ENCODE measurements around the gene CWC22. TPM values are rescaled to one million over a fixed set of nuclear protein-coding genes. Genes with fewer than 3 reads are reported as not detected.
A peak's percentile ranks its signal among the peaks of the same experiment; 100 is the strongest.
"Not testable (repeated sequence)": the region's sequence is repeated elsewhere in the genome, so short reads cannot be mapped to it uniquely, and the experiment has no call there.

Gene CWC22
- total RNA-seq, 6 donors from 2014 or later, result 9.5 to 31.5 (median 17.3) TPM

DNA sequence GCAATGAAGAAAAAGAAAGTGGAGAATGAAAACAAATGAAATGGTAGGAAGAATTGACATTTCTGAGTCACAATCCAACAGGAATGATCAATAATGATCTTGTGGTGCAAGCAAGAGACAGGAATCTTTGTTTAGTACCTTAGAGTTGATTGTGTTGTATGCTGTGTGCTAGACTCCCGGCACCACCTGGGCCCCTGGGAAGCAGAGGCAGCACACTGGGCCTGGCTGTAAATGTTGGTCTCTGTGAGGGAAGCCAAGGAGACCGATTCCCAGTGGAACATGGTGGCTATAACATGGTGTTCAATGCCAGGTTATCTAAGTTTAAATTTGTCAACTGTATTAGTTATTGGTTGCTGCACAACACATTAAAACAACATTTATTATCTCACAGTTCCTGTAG lies 9.8 kb upstream of the CWC22 start:
- TF ChIP-seq POLR2A (IDR thresholded peaks at IDR 0.05) (no peak), EP300 (IDR thresholded peaks at IDR 0.05) (no peak), POLR2AphosphoS5 (IDR thresholded peaks at IDR 0.05) (no peak)
- TF ChIP-seq, protein P1, sequence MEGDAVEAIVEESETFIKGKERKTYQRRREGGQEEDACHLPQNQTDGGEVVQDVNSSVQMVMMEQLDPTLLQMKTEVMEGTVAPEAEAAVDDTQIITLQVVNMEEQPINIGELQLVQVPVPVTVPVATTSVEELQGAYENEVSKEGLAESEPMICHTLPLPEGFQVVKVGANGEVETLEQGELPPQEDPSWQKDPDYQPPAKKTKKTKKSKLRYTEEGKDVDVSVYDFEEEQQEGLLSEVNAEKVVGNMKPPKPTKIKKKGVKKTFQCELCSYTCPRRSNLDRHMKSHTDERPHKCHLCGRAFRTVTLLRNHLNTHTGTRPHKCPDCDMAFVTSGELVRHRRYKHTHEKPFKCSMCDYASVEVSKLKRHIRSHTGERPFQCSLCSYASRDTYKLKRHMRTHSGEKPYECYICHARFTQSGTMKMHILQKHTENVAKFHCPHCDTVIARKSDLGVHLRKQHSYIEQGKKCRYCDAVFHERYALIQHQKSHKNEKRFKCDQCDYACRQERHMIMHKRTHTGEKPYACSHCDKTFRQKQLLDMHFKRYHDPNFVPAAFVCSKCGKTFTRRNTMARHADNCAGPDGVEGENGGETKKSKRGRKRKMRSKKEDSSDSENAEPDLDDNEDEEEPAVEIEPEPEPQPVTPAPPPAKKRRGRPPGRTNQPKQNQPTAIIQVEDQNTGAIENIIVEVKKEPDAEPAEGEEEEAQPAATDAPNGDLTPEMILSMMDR (IDR thresholded peaks at IDR 0.05), result no peak
- no peaks in the 10 kb centered on the region for H3K4me1 ChIP-seq
- H3K27ac ChIP-seq, result no peak overlapping the region
- no peak overlapping the region for H3K4me3 ChIP-seq
- no peaks in the 10 kb centered on the region for H3K9me3 ChIP-seq
- H3K27me3 ChIP-seq, result no peaks in the 10 kb centered on the region
- no peak for ATAC-seq (ENCODE audit: low FRiP score in 2 of 2)
- 81 to 85% methylated on average over 2 of the region's 2 CpGs for WGBS, 2 donors
- H3K36me3 ChIP-seq, result no peaks in the 10 kb centered on the region
- peak in 1 of 2 donors; percentile 13 for DNase-seq

DNA sequence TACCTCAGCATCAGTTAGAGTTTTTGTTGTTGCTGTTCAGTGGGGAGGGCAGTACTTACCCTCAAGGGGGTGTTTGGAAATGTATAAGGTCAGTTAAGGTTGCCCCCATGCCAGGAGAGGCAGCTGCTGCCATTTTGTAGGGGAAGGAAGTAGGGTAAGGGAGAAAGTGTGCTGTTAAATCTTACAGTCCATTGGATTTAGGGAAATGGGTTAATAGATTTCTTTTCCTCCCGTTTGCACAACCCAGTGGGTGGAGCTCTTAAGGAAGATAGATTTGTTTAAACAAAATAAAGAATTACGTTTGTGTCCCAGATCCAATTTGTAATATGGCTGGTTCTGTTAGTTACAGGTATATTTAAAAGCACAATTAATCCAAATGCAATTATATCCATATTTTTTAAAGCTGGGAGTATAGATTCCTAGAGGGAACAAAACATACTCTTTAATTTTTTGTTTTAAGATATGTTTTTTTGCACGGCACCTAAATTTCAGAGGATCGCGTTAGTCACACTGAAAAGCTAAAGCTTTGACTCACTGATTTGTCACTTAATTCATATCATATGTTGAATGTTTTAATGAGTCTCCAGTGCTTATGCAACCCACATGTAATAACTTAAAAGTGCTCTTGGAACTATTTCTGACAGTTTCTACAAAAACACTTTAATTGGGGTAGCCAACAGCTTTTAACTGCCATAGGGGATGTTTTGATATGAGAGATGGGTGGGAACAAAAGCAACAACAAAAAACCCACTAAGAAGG lies 9.0 kb upstream of the CWC22 start:
- H3K4me1 ChIP-seq, result no peaks in the 10 kb centered on the region
- no peaks in the 10 kb centered on the region for H3K27me3 ChIP-seq
- TF ChIP-seq POLR2A (IDR thresholded peaks at IDR 0.05) (no peak), EP300 (IDR thresholded peaks at IDR 0.05) (no peak), POLR2AphosphoS5 (IDR thresholded peaks at IDR 0.05) (no peak)
- TF ChIP-seq, protein P1 (IDR thresholded peaks at IDR 0.05), result no peak
- no peak overlapping the region for H3K4me3 ChIP-seq
- no peak for DNase-seq
- peak in 1 of 2 donors; percentile 74 for ATAC-seq (ENCODE audit: low FRiP score in 2 of 2)
- no peak overlapping the region for H3K27ac ChIP-seq
- no peaks in the 10 kb centered on the region for H3K36me3 ChIP-seq
- H3K9me3 ChIP-seq, result no peaks in the 10 kb centered on the region
- 56 to 60% methylated on average over 5 of the region's 5 CpGs for WGBS, 2 donors

DNA sequence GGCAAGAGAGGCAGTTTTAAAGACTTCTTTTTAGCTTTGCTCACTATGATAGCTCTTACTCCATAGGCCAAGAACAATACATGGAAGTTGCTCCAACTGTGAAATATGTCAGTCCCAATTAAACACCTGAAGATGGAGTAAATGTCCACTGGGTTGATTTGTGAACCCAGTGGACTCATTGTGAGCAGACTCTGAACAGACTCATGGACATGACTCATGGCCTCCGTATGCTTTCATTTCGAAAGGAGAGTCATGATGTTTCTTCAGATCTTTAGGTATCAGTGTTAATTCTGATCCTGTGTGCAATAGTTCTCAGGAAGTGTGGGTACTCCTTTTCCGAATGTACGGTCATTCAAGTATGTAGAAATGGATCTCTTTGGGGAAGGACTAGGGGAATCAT lies 5.4 kb upstream of the CWC22 start:
- H3K4me3 ChIP-seq, result no peak overlapping the region
- H3K9me3 ChIP-seq, result no peaks in the 10 kb centered on the region
- no peak overlapping the region for H3K27ac ChIP-seq
- H3K36me3 ChIP-seq, result no peaks in the 10 kb centered on the region
- H3K27me3 ChIP-seq, result no peaks in the 10 kb centered on the region
- WGBS, 2 donors, result 79 to 88% methylated on average over 4 of the region's 4 CpGs
- no peaks in the 10 kb centered on the region for H3K4me1 ChIP-seq
- TF ChIP-seq POLR2A (IDR thresholded peaks at IDR 0.05), result no peak
- TF ChIP-seq, protein P1 (IDR thresholded peaks at IDR 0.05), result no peak
- ATAC-seq (ENCODE audit: low FRiP score in 2 of 2), result no peak
- no peak for DNase-seq

DNA sequence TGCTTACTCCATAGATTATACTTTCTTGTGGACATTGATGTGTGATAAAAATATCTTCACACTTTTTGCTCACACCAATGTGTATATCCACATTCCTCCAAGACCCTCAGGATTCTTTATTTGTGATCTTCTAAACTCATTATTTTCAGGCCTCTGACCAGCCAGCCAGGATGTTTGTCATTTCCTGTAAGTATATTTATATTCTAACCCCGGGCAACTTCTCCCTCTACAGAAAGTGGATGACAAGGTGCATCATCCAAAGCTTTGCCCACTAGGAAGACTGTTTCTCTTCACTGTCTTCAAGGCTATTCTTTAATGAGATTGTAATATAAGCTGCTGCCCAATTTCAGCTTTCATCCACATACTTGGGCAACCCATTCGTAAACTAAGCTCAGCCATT lies 3.6 kb upstream of the CWC22 start:
- WGBS, 2 donors, result 54 to 64% methylated on average over 2 of the region's 2 CpGs
- DNase-seq, result no peak
- Histone ChIP-seq H3K9me3 (no peaks in the 10 kb centered on the region), H3K4me3 (no peak overlapping the region), H3K27ac (no peak overlapping the region), H3K27me3 (no peaks in the 10 kb centered on the region), H3K36me3 (no peaks in the 10 kb centered on the region), H3K4me1 (peaks cover 5 to 8% (median 6%) of the 10 kb centered on the region in 4 donors)
- ATAC-seq (ENCODE audit: low FRiP score in 2 of 2), result no peak
- TF ChIP-seq POLR2AphosphoS5 (IDR thresholded peaks at IDR 0.05), result no peak
- no peak for TF ChIP-seq POLR2A (IDR thresholded peaks at IDR 0.05)
- no peak for TF ChIP-seq EP300 (IDR thresholded peaks at IDR 0.05)
- TF ChIP-seq, protein P1 (IDR thresholded peaks at IDR 0.05), result no peak

DNA sequence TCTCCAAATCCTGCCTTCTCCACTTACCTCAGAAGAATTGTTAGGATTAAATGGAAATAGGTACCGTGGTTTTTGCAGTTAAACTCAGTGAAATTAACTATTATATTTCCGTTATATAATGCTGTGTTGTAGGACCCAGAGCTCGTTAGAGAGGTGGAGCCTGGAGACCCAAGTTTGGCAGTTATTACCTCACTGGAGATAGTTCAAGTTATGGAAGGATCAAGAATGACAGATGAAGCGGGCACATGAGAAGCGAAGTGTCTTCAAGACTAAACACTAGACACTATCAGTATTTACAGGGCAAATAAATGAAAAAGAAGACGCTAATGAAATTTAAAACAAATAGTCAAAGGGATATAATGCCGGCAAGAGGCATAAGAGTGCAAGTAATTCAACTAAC lies 866 bp downstream of the CWC22 start:
- DNase-seq (no peak), ATAC-seq (ENCODE audit: low FRiP score in 2 of 2) (no peak)
- H3K9me3 ChIP-seq, result no peaks in the 10 kb centered on the region
- WGBS, 2 donors, result 8% methylated on average over 7 of the region's 7 CpGs
- H3K27me3 ChIP-seq, result no peaks in the 10 kb centered on the region
- H3K27ac ChIP-seq, result peak overlapping the region; percentile 93 to 96 (median 95)
- no peaks in the 10 kb centered on the region for H3K36me3 ChIP-seq
- no peak for TF ChIP-seq EP300 (IDR thresholded peaks at IDR 0.05)
- TF ChIP-seq POLR2A (IDR thresholded peaks at IDR 0.05), result no peak
- TF ChIP-seq, protein P1 (IDR thresholded peaks at IDR 0.05), result no peak
- no peak for TF ChIP-seq POLR2AphosphoS5 (IDR thresholded peaks at IDR 0.05)
- H3K4me1 ChIP-seq, result peaks cover 10 to 27% (median 13%) of the 10 kb centered on the region in 4 donors
- H3K4me3 ChIP-seq, result peak overlapping the region; percentile 56 to 88 (median 76)

DNA sequence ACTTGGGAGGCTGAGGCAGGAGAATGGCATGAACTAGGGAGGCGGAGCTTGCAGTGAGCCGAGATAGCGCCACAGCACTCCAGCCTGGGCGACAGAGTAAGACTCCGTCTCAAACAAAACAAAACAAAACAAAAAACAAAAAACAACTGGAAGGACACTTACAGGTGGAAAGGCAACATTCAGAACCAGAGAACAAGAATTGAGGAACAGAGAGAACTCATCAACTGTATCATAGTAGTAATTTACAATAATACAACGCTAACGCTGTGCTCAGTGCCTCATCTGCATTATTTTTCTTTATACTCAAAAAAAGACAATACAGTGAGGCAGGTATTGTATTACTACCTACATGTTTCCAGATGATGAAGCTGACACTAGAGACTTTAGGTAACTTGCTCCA lies 1.6 kb downstream of the CWC22 start:
- 94% methylated on average over 7 of the region's 7 CpGs for WGBS, 2 donors
- peaks cover 10 to 32% (median 13%) of the 10 kb centered on the region in 4 donors for H3K4me1 ChIP-seq
- H3K4me3 ChIP-seq, result peak overlapping the region in 1 of 4 donors; percentile 56

More for the DNA sequence above, 1.6 kb downstream of the CWC22 start:
- DNase-seq, result peak in 1 of 2 donors; percentile 5
- H3K27me3 ChIP-seq; ATAC-seq (ENCODE audit: low FRiP score in 2 of 2); H3K36me3 ChIP-seq; H3K9me3 ChIP-seq; H3K27ac ChIP-seq: not testable (repeated sequence)
